HepG2 (cell line): ENCODE measurements around the gene TENT5D. TPM values are rescaled to one million over a fixed set of nuclear protein-coding genes. Genes with fewer than 3 reads are reported as not detected.

Experiments used
- ATAC-seq: fragments of 200-7000 bp; cut with Tn5 transposase; 3 replicates; pipeline ENCODE4 v1.9.1; 2020; ENCODE audit warnings: mild to moderate bottlenecking, moderate library complexity
- BruUV-seq: library from RNA; stranded (reverse); fragments of 400-500 nt; replicated peaks from 2 replicates; lab custom pipeline; 2021; lab: Mats Ljungman, UMichigan
- CTCF ChIA-PET: fragments of 300-600 bp; formaldehyde crosslinking; extraction: SDS; loops from one replicate; lab custom pipeline; 2021; ENCODE audit warnings: low total read pairs, inconsistent platforms, low intra/inter-chr PET ratio; lab: Yijun Ruan, JAX
- POLR2A ChIA-PET: fragments of 350-600 bp; sonication (Branson Sonifier 250); formaldehyde crosslinking; loops from one replicate; lab custom pipeline; 2020; ENCODE audit warnings: antibody characterized with exemption, inconsistent platforms; lab: Yijun Ruan, JAX
- DNase-seq: peaks from one replicate; pipeline ENCODE4 v3.0.0-alpha.2; 2015; ENCODE audit warnings: low spot score
- FAIRE-seq: peaks from 3 replicates; lab custom pipeline; 2011; peaks lifted over from hg19 to GRCh38; lab: Jason Lieb, UNC
- H2AFZ ChIP-seq: one replicate; pipeline ENCODE4 v1.6.1; 2011; ENCODE audit warnings: low read length, inconsistent platforms
- H3K27ac ChIP-seq: fragments of 300-600 bp; 3 replicates; pipeline ENCODE4 v1.8.0; 2011; ENCODE audit warnings: mixed run types, mild to moderate bottlenecking, mixed read lengths, low read length, inconsistent platforms; ENCODE audit not compliant: insufficient read depth; ENCODE audit errors: extremely low read length
- H3K27me3 ChIP-seq, 2 experiments: fragments of 200-600 bp in 1 of 2; 2 replicates in 1 of 2; 3 replicates in 1 of 2; pipeline versions ENCODE4 v1.6.0 to v1.8.0; 2011; ENCODE audit warnings: low read length in 2 of 2, mild to moderate bottlenecking in 2 of 2, moderate library complexity in 2 of 2, inconsistent platforms in 1 of 2; ENCODE audit not compliant: insufficient read depth in 2 of 2, control insufficient read depth in 1 of 2
- H3K36me3 ChIP-seq, 2 experiments: fragments of 200-600 bp in 1 of 2; replicated peaks in 1 of 2; 2 replicates in 1 of 2; 3 replicates in 1 of 2; pipeline versions ENCODE4 v1.5.1 to v1.8.0; 2011; ENCODE audit warnings: low read length in 2 of 2, inconsistent platforms in 1 of 2; ENCODE audit not compliant: insufficient read depth in 2 of 2, control insufficient read depth in 1 of 2
- H3K4me1 ChIP-seq: 2 replicates; pipeline ENCODE4 v1.5.1; 2012; ENCODE audit warnings: low read length, inconsistent platforms; ENCODE audit not compliant: insufficient read depth
- H3K4me2 ChIP-seq: 2 replicates; pipeline ENCODE4 v1.6.0; 2011; ENCODE audit warnings: low read depth, low read length, inconsistent platforms
- H3K4me3 ChIP-seq, 3 experiments: fragments of 200-600 bp in 1 of 3; sonication (generic), shearing (Covaris generic) in 1 of 3; replicated peaks in 1 of 3; 2 replicates each; pipeline ENCODE4 v1.5.1; 2011 to 2016; ENCODE audit warnings: low read length in 3 of 3, inconsistent platforms in 2 of 3, low read depth in 2 of 3, mild to moderate bottlenecking in 2 of 3, control low read depth in 1 of 3, mixed read lengths in 1 of 3; ENCODE audit not compliant: insufficient read depth in 1 of 3
- H3K79me2 ChIP-seq: one replicate; pipeline ENCODE4 v1.6.1; 2011; ENCODE audit warnings: low read length, inconsistent platforms; ENCODE audit not compliant: insufficient read depth
- H3K9ac ChIP-seq: 2 replicates; pipeline ENCODE4 v1.6.0; 2011; ENCODE audit warnings: mild to moderate bottlenecking, low read depth, low read length, inconsistent platforms; ENCODE audit not compliant: insufficient read depth
- H3K9me3 ChIP-seq: 2 replicates; pipeline ENCODE4 v1.5.1; 2012; ENCODE audit warnings: mild to moderate bottlenecking, low read length
- H4K20me1 ChIP-seq: 2 replicates; pipeline ENCODE4 v1.6.0; 2011; ENCODE audit warnings: inconsistent platforms, mild to moderate bottlenecking, low read length, moderate library complexity; ENCODE audit not compliant: insufficient read depth
- ATM ChIP-seq: fragments of 450-650 bp; IDR thresholded peaks from 2 replicates; pipeline ENCODE4 v1.7.1; 2017; ENCODE audit warnings: mild to moderate bottlenecking, borderline replicate concordance
- CEBPZ ChIP-seq: IDR thresholded peaks from 2 replicates; pipeline ENCODE4 v1.6.1; 2012; ENCODE audit warnings: low read length, improper control_type of control experiment
- DNMT3B ChIP-seq: conservative IDR thresholded peaks from 2 replicates; pipeline ENCODE4 v1.6.1; 2016; ENCODE audit warnings: missing biosample characterization, control low read depth
- ETS1 ChIP-seq: sonication (generic); formaldehyde crosslinking; IDR thresholded peaks from 2 replicates; pipeline ENCODE4 v1.4.0; 2020; ENCODE audit warnings: missing genetic modification reagents
- GATAD1 ChIP-seq: IDR thresholded peaks from 2 replicates; pipeline ENCODE4 v1.6.1; 2016; ENCODE audit warnings: missing genetic modification reagents, missing compliant biosample characterization
- HIVEP1 ChIP-seq: sonication (generic); formaldehyde crosslinking; IDR thresholded peaks from 2 replicates; pipeline ENCODE4 v1.4.0; 2020; ENCODE audit warnings: mild to moderate bottlenecking, missing genetic modification reagents
- HOXD1 ChIP-seq: sonication (generic); formaldehyde crosslinking; IDR thresholded peaks from 2 replicates; pipeline ENCODE4 v1.5.0; 2020; ENCODE audit warnings: missing genetic modification reagents
- KLF12 ChIP-seq: sonication (generic); formaldehyde crosslinking; IDR thresholded peaks from 2 replicates; pipeline ENCODE4 v1.4.0; 2020; ENCODE audit warnings: missing genetic modification reagents, borderline replicate concordance
- MYNN ChIP-seq: sonication (generic); formaldehyde crosslinking; IDR thresholded peaks from 2 replicates; pipeline ENCODE4 v1.4.0; 2020; ENCODE audit warnings: mild to moderate bottlenecking, low read depth, missing genetic modification reagents
- NCOA2 ChIP-seq: sonication (generic); formaldehyde crosslinking; IDR thresholded peaks from 2 replicates; pipeline ENCODE4 v1.8.0; 2022; ENCODE audit warnings: inconsistent platforms
- NFE2L2 ChIP-seq: fragments of 150-350 bp; IDR thresholded peaks from 2 replicates; pipeline ENCODE4 v1.6.1; 2014; ENCODE audit warnings: low read length
- NPAS2 ChIP-seq: sonication (generic); formaldehyde crosslinking; IDR thresholded peaks from 2 replicates; pipeline ENCODE4 v1.8.0; 2022; ENCODE audit warnings: mild to moderate bottlenecking, missing genetic modification reagents, borderline replicate concordance
- PHF8 ChIP-seq: sonication (generic); formaldehyde crosslinking; IDR thresholded peaks from 2 replicates; pipeline ENCODE4 v1.5.0; 2020; ENCODE audit warnings: missing genetic modification reagents
- REXO4 ChIP-seq: sonication (generic); formaldehyde crosslinking; IDR thresholded peaks from 2 replicates; pipeline ENCODE4 v1.8.0; 2022; ENCODE audit warnings: missing genetic modification reagents, mild to moderate bottlenecking, borderline replicate concordance
- SOX6 ChIP-seq, 2 experiments: fragments of 450-650 bp in 1 of 2; sonication (generic) in 1 of 2; formaldehyde crosslinking in 1 of 2; IDR thresholded peaks; 2 replicates each; pipeline versions ENCODE4 v1.4.0 to v1.6.1; 2017 to 2020; ENCODE audit warnings: antibody characterized with exemption in 1 of 2, mild to moderate bottlenecking in 1 of 2, missing genetic modification reagents in 1 of 2
- TEF ChIP-seq: sonication (generic); formaldehyde crosslinking; IDR thresholded peaks from 2 replicates; pipeline ENCODE4 v1.5.0; 2020; ENCODE audit warnings: missing genetic modification reagents
- ZFP36L2 ChIP-seq: sonication (generic); formaldehyde crosslinking; IDR thresholded peaks from 2 replicates; pipeline ENCODE4 v1.4.0; 2020; ENCODE audit warnings: missing genetic modification reagents
- ZNF101 ChIP-seq: sonication (generic); formaldehyde crosslinking; IDR thresholded peaks from 2 replicates; pipeline ENCODE4 v1.4.0; 2020; ENCODE audit warnings: mild to moderate bottlenecking, low read depth, missing genetic modification reagents, borderline replicate concordance
- ZNF180 ChIP-seq: sonication (generic); formaldehyde crosslinking; IDR thresholded peaks from 2 replicates; pipeline ENCODE4 v1.4.0; 2020; ENCODE audit warnings: low read depth, missing genetic modification reagents, borderline replicate concordance
- ZNF207 ChIP-seq: fragments of 450-650 bp; IDR thresholded peaks from 2 replicates; pipeline ENCODE4 v1.6.1; 2016; ENCODE audit warnings: antibody characterized with exemption, borderline replicate concordance
- ZNF567 ChIP-seq: sonication (generic); formaldehyde crosslinking; IDR thresholded peaks from 2 replicates; pipeline ENCODE4 v1.8.1; 2023; ENCODE audit warnings: mild to moderate bottlenecking, missing genetic modification reagents, borderline replicate concordance
- ZNF615 ChIP-seq: sonication (generic); formaldehyde crosslinking; IDR thresholded peaks from 2 replicates; pipeline ENCODE4 v1.5.0; 2020; ENCODE audit warnings: mild to moderate bottlenecking, missing genetic modification reagents, borderline replicate concordance
- WGBS: methylation state at CpG from one replicate; pipeline ENCODE4 v1.1.6; 2017; ENCODE audit warnings: low lambda C conversion rate; 5-methylcytosine and 5-hydroxymethylcytosine counted together
- in situ Hi-C: cut with HindIII; loops from 2 replicates; pipeline ENCODE4 v1.10.0; 2017; ENCODE audit warnings: low pct_unique_long_range_greater_than_20kb; ENCODE audit not compliant: extremely low pct_ligation_motif_present
- intact Hi-C: fragments of 100-400 bp; cut with micrococcal nuclease; formaldehyde crosslinking; loops from one replicate; pipeline ENCODE4 v1.10.0; 2022; ENCODE audit not compliant: unreplicated experiment
- polyA plus RNA-seq, 8 experiments: library from polyadenylated mRNA; depleted of rRNA in 3 of 8; stranded (reverse) in 7 of 8; unstranded in 1 of 8; fragments of >200 nt; fragmentation: Illumina TruSeq in 4 of 8; extraction: Trizol in 4 of 8; gene quantifications; 2 replicates each; pipeline versions ENCODE4 v1.2.1 to v1.2.3, GENCODE V29; 2011 to 2016; ENCODE audit warnings: low read depth in 4 of 8, missing spikeins in 1 of 8, mixed read lengths in 1 of 8; ENCODE audit not compliant: insufficient read depth in 1 of 8
- total RNA-seq, 5 experiments: library from RNA; depleted of rRNA; stranded (reverse); fragments of >200 nt; fragmentation: Illumina TruSeq; extraction: Trizol; gene quantifications; 2 replicates each; pipeline ENCODE4 v1.2.3, GENCODE V29; 2016; ENCODE audit warnings: low read depth in 1 of 5

TENT5D gene
- total and polyA plus RNA-seq, 2 of the 13 experiments (the other 11 are each of a cell fraction or from before 2014, with no cell fraction given), result not detected

- TF ChIP-seq ZNF615 (CRISPR knock-in tag) (no peak), CEBPZ (no peak), MYNN (CRISPR knock-in tag) (no peak), PHF8 (CRISPR knock-in tag) (no peak), KLF12 (no peak), SOX6 (IDR thresholded peaks at IDR 0.05) (no peak), SOX6 (CRISPR knock-in tag; IDR thresholded peaks at IDR 0.05) (no peak)
Observed at GRCh38 chrX:80412042-80412441, 8.2 kb upstream of the TENT5D start (continued).

- Histone ChIP-seq H3K4me3 (no peak overlapping the region), H3K4me1 (no peaks in the 10 kb centered on the region), H3K4me2 (no peak overlapping the region), H3K27me3 (no peaks in the 10 kb centered on the region), H3K27ac (no peak overlapping the region), H4K20me1 (no peaks in the 10 kb centered on the region), H3K9me3 (no peaks in the 10 kb centered on the region), H3K36me3 (no peaks in the 10 kb centered on the region), H3K79me2 (no peaks in the 10 kb centered on the region), H3K9ac (no peak overlapping the region), H2AFZ (no peak overlapping the region)
- ChIA-PET POLR2A (no interaction called here), CTCF (no interaction called here)
- BruUV-seq, result no TSS peak
- DNase-seq, result no peak
- ATAC-seq, result no peak
- intact Hi-C loops (no loop called here), in situ Hi-C loops (no loop called here)
- FAIRE-seq, result no peak
- WGBS, result 3% methylated on average over 2 of the region's 3 CpGs
- no peak for TF ChIP-seq TEF
- no peak for TF ChIP-seq DNMT3B (CRISPR knock-in tag)
- TF ChIP-seq ZNF207, result no peak
- TF ChIP-seq ZNF567, result no peak
- no peak for TF ChIP-seq HIVEP1
- TF ChIP-seq HOXD1 (CRISPR knock-in tag), result no peak
- TF ChIP-seq ETS1, result no peak
- TF ChIP-seq NFE2L2, result no peak
- TF ChIP-seq ZFP36L2, result no peak
- no peak for TF ChIP-seq ATM
- no peak for TF ChIP-seq REXO4 (CRISPR knock-in tag)
- TF ChIP-seq GATAD1, result no peak
- no peak for TF ChIP-seq ZNF180 (CRISPR knock-in tag)
- TF ChIP-seq NCOA2 (CRISPR knock-in tag), result no peak
- TF ChIP-seq ZNF101 (CRISPR knock-in tag), result no peak
- TF ChIP-seq NPAS2 (CRISPR knock-in tag), result no peak
Observed at GRCh38 chrX:80423000-80423399, 2.8 kb downstream of the TENT5D start.
